Measurements from ENCODE around the gene MRPL34.

- TF ChIP-seq, protein P1, sequence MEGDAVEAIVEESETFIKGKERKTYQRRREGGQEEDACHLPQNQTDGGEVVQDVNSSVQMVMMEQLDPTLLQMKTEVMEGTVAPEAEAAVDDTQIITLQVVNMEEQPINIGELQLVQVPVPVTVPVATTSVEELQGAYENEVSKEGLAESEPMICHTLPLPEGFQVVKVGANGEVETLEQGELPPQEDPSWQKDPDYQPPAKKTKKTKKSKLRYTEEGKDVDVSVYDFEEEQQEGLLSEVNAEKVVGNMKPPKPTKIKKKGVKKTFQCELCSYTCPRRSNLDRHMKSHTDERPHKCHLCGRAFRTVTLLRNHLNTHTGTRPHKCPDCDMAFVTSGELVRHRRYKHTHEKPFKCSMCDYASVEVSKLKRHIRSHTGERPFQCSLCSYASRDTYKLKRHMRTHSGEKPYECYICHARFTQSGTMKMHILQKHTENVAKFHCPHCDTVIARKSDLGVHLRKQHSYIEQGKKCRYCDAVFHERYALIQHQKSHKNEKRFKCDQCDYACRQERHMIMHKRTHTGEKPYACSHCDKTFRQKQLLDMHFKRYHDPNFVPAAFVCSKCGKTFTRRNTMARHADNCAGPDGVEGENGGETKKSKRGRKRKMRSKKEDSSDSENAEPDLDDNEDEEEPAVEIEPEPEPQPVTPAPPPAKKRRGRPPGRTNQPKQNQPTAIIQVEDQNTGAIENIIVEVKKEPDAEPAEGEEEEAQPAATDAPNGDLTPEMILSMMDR (IDR thresholded peaks at IDR 0.05; ENCODE audit: low read depth, low read length, missing input control), result no peak
- TF ChIP-seq RXRA (IDR thresholded peaks at IDR 0.05) (no peak), RAD21 (IDR thresholded peaks at IDR 0.05) (no peak), EGR1 (IDR thresholded peaks at IDR 0.05; ENCODE audit: low read depth in 2 of 2) (no peak), GABPA (IDR thresholded peaks at IDR 0.05 in 1 of 2, conservative IDR thresholded peaks at IDR 0.05 in 1 of 2) (no peak), HNF4A (conservative IDR thresholded peaks at IDR 0.05) (no peak), REST (IDR thresholded peaks at IDR 0.05) (no peak)
Observed at GRCh38 chr19:17266026-17266425, 39.6 kb upstream of the MRPL34 start.
